SK-N-SH treated with all-trans-retinoic acid at 6 μM for 48 hours (cell line): ENCODE data around the gene ZNF276.

Source experiments
- CSDC2 ChIP-seq: fragments of 250-450 bp; sonication (Bioruptor Pico); IDR thresholded peaks from 2 replicates; pipeline ENCODE4 v1.5.0; 2020; ENCODE audit warnings: mild to moderate bottlenecking, moderate library complexity
- GLIS3 ChIP-seq: fragments of 250-450 bp; sonication (Bioruptor Pico); IDR thresholded peaks from 2 replicates; pipeline ENCODE4 v1.5.0; 2020; ENCODE audit warnings: mild to moderate bottlenecking, moderate library complexity
- SNAI2 ChIP-seq: fragments of 250-450 bp; sonication (Bioruptor Pico); IDR thresholded peaks from 2 replicates; pipeline ENCODE4 v1.5.0; 2020; ENCODE audit warnings: mild to moderate bottlenecking, moderate library complexity
- ZFP30 ChIP-seq: fragments of 450-650 bp; formaldehyde crosslinking; IDR thresholded peaks from 2 replicates; pipeline ENCODE4 v1.5.0; 2022; ENCODE audit warnings: mild to moderate bottlenecking, moderate library complexity
- TF ChIP-seq, protein P1 (sequence below): fragments of 250-450 bp; sonication (Bioruptor Pico); IDR thresholded peaks from 2 replicates; pipeline ENCODE4 v1.5.1; 2021; ENCODE audit warnings: mild to moderate bottlenecking, moderate library complexity

DNA sequence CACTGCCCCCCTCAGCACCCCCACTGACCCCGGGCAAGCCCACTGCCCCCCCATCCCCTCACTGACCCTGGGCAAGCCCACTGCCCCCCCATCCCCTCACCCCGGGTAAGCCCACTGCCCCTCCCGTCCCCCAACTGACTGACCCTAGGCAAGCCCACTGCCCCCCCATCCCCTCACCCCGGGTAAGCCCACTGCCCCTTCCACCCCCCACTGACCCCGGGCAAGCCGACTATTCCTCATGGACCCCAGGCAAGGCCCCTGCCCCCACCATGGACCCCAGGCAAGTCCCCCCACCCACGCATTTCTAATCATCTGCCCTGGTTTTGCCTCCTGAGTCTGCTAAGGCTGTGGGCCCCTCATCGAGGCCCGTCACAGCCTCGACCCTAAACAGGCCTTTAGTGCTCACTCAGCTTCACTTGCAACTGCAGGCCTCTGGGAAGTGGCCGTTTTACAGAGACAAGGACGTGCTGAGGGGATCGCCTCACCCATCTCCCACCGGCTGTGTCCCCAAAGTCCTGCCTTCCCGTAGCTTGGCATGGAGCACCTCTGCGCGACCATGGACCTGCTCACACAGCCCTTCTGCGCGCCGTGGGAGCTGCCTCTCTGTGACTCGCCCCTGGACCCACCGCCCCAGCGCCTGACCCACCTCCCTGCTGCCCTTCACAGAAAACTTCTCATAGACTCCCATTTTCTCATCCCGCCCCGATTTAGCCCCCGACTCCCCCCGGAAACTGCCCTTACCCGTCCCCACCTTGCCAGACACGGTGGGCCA, 4.2 kb upstream of the ZNF276 start:
- TF ChIP-seq SNAI2 (no peak), GLIS3 (CRISPR knock-in tag) (no peak), CSDC2 (CRISPR knock-in tag) (no peak), ZFP30 (CRISPR knock-in tag) (no peak)
- TF ChIP-seq, protein P1, sequence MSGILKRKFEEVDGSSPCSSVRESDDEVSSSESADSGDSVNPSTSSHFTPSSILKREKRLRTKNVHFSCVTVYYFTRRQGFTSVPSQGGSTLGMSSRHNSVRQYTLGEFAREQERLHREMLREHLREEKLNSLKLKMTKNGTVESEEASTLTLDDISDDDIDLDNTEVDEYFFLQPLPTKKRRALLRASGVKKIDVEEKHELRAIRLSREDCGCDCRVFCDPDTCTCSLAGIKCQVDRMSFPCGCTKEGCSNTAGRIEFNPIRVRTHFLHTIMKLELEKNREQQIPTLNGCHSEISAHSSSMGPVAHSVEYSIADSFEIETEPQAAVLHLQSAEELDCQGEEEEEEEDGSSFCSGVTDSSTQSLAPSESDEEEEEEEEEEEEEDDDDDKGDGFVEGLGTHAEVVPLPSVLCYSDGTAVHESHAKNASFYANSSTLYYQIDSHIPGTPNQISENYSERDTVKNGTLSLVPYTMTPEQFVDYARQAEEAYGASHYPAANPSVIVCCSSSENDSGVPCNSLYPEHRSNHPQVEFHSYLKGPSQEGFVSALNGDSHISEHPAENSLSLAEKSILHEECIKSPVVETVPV: no peak
